Neural progenitor cell (in vitro differentiated cells): ENCODE results near the gene OMA1. TPM values are rescaled to one million over a fixed set of nuclear protein-coding genes. Genes with fewer than 3 reads are reported as not detected.

Experiments used
- DNase-seq: peaks from one replicate; pipeline ENCODE4 v3.0.0-alpha.2; 2016; ENCODE audit warnings: low spot score
- H2AFZ ChIP-seq: fragments of 200-600 bp; sonication (generic); replicated peaks from 2 replicates; pipeline ENCODE4 v1.6.1; 2016; ENCODE audit warnings: antibody characterized with exemption
- H3F3A ChIP-seq: fragments of 200-600 bp; sonication (generic); 2 replicates; pipeline ENCODE4 v1.6.1; 2016; ENCODE audit warnings: antibody characterized with exemption, low read depth
- H3K27ac ChIP-seq: fragments of 200-600 bp; sonication (generic); 2 replicates; pipeline ENCODE4 v1.5.1; 2016; ENCODE audit warnings: mild to moderate bottlenecking
- H3K27me3 ChIP-seq: fragments of 200-600 bp; sonication (generic); 2 replicates; pipeline ENCODE4 v1.6.1; 2016; ENCODE audit warnings: mild to moderate bottlenecking, moderate library complexity
- H3K36me3 ChIP-seq: fragments of 200-600 bp; sonication (generic); 2 replicates; pipeline ENCODE4 v1.5.1; 2016
- H3K4me1 ChIP-seq: fragments of 200-600 bp; sonication (generic); 2 replicates; pipeline ENCODE4 v1.6.1; 2016; ENCODE audit warnings: mixed run types
- H3K4me2 ChIP-seq: fragments of 200-600 bp; sonication (generic); 2 replicates; pipeline ENCODE4 v1.6.1; 2016
- H3K4me3 ChIP-seq: fragments of 200-600 bp; sonication (generic); 2 replicates; pipeline ENCODE4 v1.5.1; 2016
- H3K79me2 ChIP-seq: fragments of 200-600 bp; sonication (generic); 2 replicates; pipeline ENCODE4 v1.6.1; 2016; ENCODE audit warnings: low read depth
- H3K9ac ChIP-seq: fragments of 200-600 bp; sonication (generic); 2 replicates; pipeline ENCODE4 v1.6.1; 2016
- H3K9me3 ChIP-seq: fragments of 200-600 bp; sonication (generic); 2 replicates; pipeline ENCODE4 v1.5.1; 2016; ENCODE audit warnings: low read depth
- H4K20me1 ChIP-seq: fragments of 200-600 bp; sonication (generic); 2 replicates; pipeline ENCODE4 v1.6.1; 2016; ENCODE audit warnings: low read depth
- H3K27ac Mint-ChIP-seq: 3 replicates; pipeline ENCODE4 v1.8.0; 2021; ENCODE audit warnings: mixed read lengths
- H3K27me3 Mint-ChIP-seq: 2 replicates; pipeline ENCODE4 v1.8.0; 2022; ENCODE audit warnings: low read depth, mild to moderate bottlenecking, inconsistent platforms, moderate library complexity, mixed read lengths; ENCODE audit not compliant: insufficient read depth
- H3K36me3 Mint-ChIP-seq: 3 replicates; pipeline ENCODE4 v1.8.0; 2021; ENCODE audit warnings: mixed read lengths
- H3K4me1 Mint-ChIP-seq: 3 replicates; pipeline ENCODE4 v1.8.0; 2021; ENCODE audit warnings: mixed read lengths
- H3K4me3 Mint-ChIP-seq: 3 replicates; pipeline ENCODE4 v1.8.0; 2021; ENCODE audit warnings: mild to moderate bottlenecking, moderate library complexity, mixed read lengths
- H3K9me3 Mint-ChIP-seq: 3 replicates; pipeline ENCODE4 v1.8.0; 2020; ENCODE audit warnings: mixed read lengths
- EZH2 ChIP-seq: fragments of 200-600 bp; sonication (generic); IDR thresholded peaks from 2 replicates; pipeline ENCODE4 v1.6.1; 2017; ENCODE audit warnings: antibody characterized with exemption, mild to moderate bottlenecking, moderate library complexity
- EZH2phosphoT487 ChIP-seq: fragments of 200-600 bp; sonication (generic); IDR thresholded peaks from 2 replicates; pipeline ENCODE4 v1.6.1; 2017; ENCODE audit warnings: antibody characterized with exemption
- total RNA-seq: library from RNA; depleted of rRNA; stranded (reverse); fragments of >200 nt; gene quantifications from 2 replicates; pipeline ENCODE4 v1.2.3, GENCODE V29; 2015; ENCODE audit warnings: low replicate concordance
- TF ChIP-seq, protein P1 (sequence below): fragments of 200-600 bp; sonication (generic); IDR thresholded peaks from 2 replicates; pipeline ENCODE4 v1.5.1; 2017; ENCODE audit warnings: antibody characterized with exemption, mild to moderate bottlenecking

Gene OMA1
- 11.8 and 19.8 TPM in 2 replicates for total RNA-seq

DNA sequence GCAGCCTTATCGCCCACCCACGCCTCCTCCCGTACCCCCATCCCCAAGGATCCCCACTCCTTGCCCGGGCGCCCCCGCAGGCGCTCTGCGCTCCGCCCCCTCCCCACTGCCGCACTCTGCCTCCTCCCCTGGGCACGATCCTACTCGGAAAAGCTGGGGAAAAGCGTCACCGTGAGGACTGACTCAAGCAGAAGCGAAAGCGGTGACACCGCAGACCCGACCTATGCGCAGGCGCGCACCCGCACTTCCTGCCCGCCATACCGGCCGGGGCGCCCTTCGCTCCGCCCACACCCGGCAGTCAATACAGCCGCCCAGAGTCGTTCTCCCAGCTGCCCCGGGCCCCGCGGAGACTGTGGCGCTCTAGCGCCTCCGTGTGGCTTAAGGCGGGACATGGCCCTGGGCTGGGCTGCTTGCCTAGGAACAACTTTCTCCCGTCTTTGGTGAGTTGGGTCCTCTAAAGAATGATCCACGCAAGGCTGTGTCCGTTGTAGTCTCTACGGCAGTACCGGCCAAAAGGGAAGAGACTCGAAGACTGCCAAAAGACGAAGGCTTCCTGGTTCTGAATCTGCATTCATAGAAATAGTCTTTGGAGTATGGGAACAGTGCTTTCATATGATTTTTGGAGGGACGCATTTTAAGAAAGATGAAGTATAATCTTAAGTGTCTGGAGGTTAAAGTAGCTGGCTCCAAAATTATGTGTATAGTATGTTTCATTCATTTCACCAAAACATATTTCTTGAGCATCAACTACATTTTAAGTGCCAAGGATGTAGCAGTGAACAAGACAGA lies at the start of gene OMA1:
TSS of gene OMA1 (minus strand) at position 207 of the 789 bp plus-strand sequence. CDS start 7,432 bp downstream, outside the sequence.
- peak; percentile 99 for DNase-seq
- H3K9me3 Mint-ChIP-seq: no peaks in the 10 kb centered on the region
- H3K36me3 Mint-ChIP-seq: no peaks in the 10 kb centered on the region
- Histone ChIP-seq H3K4me1 (peaks cover 3% of the 10 kb centered on the region), H2AFZ (peak within 1 kb of the TSS; percentile 98), H3K27ac (peak within 1 kb of the TSS; percentile 75), H3K9ac (peak within 1 kb of the TSS; percentile 34), H4K20me1 (no peaks in the 10 kb centered on the region), H3F3A (peaks cover 10% of the 10 kb centered on the region), H3K36me3 (no peaks in the 10 kb centered on the region), H3K27me3 (no peaks in the 10 kb centered on the region), H3K9me3 (no peaks in the 10 kb centered on the region), H3K79me2 (no peaks in the 10 kb centered on the region), H3K4me3 (peak within 1 kb of the TSS; percentile 66), H3K4me2 (peak within 1 kb of the TSS; percentile 85)
- H3K27me3 Mint-ChIP-seq: peaks cover 5% of the 10 kb centered on the region
- peak within 1 kb of the TSS; percentile 93 for H3K4me3 Mint-ChIP-seq
- peaks cover 20% of the 10 kb centered on the region for H3K4me1 Mint-ChIP-seq
- peak within 1 kb of the TSS; percentile 98 for H3K27ac Mint-ChIP-seq
- TF ChIP-seq, protein P1, sequence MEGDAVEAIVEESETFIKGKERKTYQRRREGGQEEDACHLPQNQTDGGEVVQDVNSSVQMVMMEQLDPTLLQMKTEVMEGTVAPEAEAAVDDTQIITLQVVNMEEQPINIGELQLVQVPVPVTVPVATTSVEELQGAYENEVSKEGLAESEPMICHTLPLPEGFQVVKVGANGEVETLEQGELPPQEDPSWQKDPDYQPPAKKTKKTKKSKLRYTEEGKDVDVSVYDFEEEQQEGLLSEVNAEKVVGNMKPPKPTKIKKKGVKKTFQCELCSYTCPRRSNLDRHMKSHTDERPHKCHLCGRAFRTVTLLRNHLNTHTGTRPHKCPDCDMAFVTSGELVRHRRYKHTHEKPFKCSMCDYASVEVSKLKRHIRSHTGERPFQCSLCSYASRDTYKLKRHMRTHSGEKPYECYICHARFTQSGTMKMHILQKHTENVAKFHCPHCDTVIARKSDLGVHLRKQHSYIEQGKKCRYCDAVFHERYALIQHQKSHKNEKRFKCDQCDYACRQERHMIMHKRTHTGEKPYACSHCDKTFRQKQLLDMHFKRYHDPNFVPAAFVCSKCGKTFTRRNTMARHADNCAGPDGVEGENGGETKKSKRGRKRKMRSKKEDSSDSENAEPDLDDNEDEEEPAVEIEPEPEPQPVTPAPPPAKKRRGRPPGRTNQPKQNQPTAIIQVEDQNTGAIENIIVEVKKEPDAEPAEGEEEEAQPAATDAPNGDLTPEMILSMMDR: peak; percentile 90
- no peak for TF ChIP-seq EZH2

DNA sequence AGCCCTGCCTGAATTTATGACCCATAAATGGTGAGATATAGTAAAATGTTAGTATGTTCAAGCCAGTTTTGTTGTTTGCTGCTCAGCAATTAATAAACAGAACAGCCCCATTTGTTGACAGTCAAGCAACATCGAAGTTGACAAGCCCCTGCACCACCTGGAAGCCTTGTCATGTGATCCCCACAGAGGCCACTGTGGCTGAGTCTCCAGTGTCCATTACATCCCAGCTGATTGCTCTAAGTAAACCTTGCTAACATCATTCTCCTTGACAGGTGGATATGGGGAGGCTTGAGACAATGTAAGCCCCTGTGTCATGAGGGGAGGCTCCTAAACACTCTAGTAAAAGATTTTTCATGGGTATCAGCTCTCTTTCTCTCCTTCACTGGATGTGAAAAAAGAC lies 48.0 kb upstream of the OMA1 start:
- H3K4me3 ChIP-seq: no peak overlapping the region
- no peak overlapping the region for H3K4me2 ChIP-seq
- H3K9me3 Mint-ChIP-seq: no peaks in the 10 kb centered on the region
- no peaks in the 10 kb centered on the region for H3K79me2 ChIP-seq
- no peak overlapping the region for H3K9ac ChIP-seq
- no peak overlapping the region for H3K27ac Mint-ChIP-seq
- H3K4me1 ChIP-seq: no peaks in the 10 kb centered on the region
- no peaks in the 10 kb centered on the region for H3K27me3 ChIP-seq
- TF ChIP-seq, protein P1: no peak
- TF ChIP-seq EZH2phosphoT487 (no peak), EZH2 (no peak)
- H3K36me3 Mint-ChIP-seq: no peaks in the 10 kb centered on the region
- no peaks in the 10 kb centered on the region for H3F3A ChIP-seq
- no peak overlapping the region for H3K27ac ChIP-seq
- no peaks in the 10 kb centered on the region for H3K36me3 ChIP-seq
- DNase-seq: no peak
- peaks cover 2% of the 10 kb centered on the region for H3K27me3 Mint-ChIP-seq
- no peaks in the 10 kb centered on the region for H3K4me1 Mint-ChIP-seq
- no peaks in the 10 kb centered on the region for H3K9me3 ChIP-seq
- H3K4me3 Mint-ChIP-seq: no peak overlapping the region
- H2AFZ ChIP-seq: no peak overlapping the region
- no peaks in the 10 kb centered on the region for H4K20me1 ChIP-seq

DNA sequence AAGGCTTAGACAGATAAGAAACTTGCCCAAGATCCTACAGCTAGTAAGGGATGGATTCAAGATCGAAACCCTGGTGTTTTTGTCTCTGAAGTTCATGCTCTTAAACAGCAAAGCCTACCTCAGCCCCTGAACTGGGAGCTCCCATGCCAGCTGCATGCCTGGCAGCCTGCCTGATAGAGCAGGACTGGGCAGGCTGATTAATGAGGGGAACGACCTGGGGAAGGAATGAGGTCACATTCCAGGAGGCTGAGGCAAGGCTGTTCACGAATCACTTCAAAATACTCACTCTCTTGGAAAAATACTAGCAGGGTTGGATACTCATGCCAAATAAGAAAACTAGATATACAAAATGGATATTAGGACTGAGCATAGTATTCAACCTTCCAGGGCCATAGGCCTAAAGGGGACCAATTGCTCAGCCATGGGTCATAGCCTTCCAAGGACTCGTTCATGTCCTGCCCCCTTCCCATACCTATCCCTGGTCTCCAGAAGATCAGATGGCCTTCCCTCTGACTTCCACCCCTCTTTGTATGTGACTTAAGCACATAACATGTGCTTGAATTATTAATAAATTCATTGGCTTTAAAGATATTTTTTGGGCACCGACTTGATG lies 46.1 kb upstream of the OMA1 start:
- Mint-ChIP-seq H3K4me3 (no peak overlapping the region), H3K4me1 (no peaks in the 10 kb centered on the region), H3K27me3 (peaks cover 3% of the 10 kb centered on the region), H3K36me3 (no peaks in the 10 kb centered on the region), H3K27ac (no peak overlapping the region), H3K9me3 (no peaks in the 10 kb centered on the region)
- Histone ChIP-seq H3K4me2 (no peak overlapping the region), H3K4me3 (no peak overlapping the region), H3K36me3 (no peaks in the 10 kb centered on the region), H3F3A (no peaks in the 10 kb centered on the region), H3K9me3 (no peaks in the 10 kb centered on the region), H2AFZ (no peak overlapping the region), H3K27me3 (no peaks in the 10 kb centered on the region), H4K20me1 (no peaks in the 10 kb centered on the region), H3K27ac (no peak overlapping the region), H3K9ac (no peak overlapping the region), H3K79me2 (no peaks in the 10 kb centered on the region), H3K4me1 (no peaks in the 10 kb centered on the region)
- TF ChIP-seq EZH2phosphoT487 (no peak), EZH2 (no peak)
- TF ChIP-seq, protein P1: no peak
- no peak for DNase-seq
